Smooth muscle cell (in vitro differentiated cells): ENCODE measurements around the gene PHC3. TPM values are rescaled to one million over a fixed set of nuclear protein-coding genes. Genes with fewer than 3 reads are reported as not detected.
A peak's percentile ranks its signal among the peaks of the same experiment; 100 is the strongest.

Experiments used
- DNase-seq: peaks from one replicate; lab custom pipeline; 2025; ENCODE audit not compliant: unreplicated experiment; lab: John Stamatoyannopoulos, UW
- H2AFZ ChIP-seq: fragments of 200-600 bp; sonication (generic); 2 replicates; pipeline ENCODE4 v1.6.0; 2016; ENCODE audit warnings: antibody characterized with exemption, low read depth, mild to moderate bottlenecking
- H3F3A ChIP-seq: fragments of 200-600 bp; sonication (generic); 2 replicates; pipeline ENCODE4 v1.6.0; 2017; ENCODE audit warnings: antibody characterized with exemption, low read depth
- H3K27ac ChIP-seq: fragments of 200-600 bp; sonication (generic); 2 replicates; pipeline ENCODE4 v1.5.1; 2016; ENCODE audit warnings: low read depth, mild to moderate bottlenecking
- H3K27me3 ChIP-seq: fragments of 200-600 bp; sonication (generic); 2 replicates; pipeline ENCODE4 v1.6.1; 2016; ENCODE audit warnings: low read depth, mild to moderate bottlenecking
- H3K36me3 ChIP-seq: fragments of 200-600 bp; sonication (generic); 2 replicates; pipeline ENCODE4 v1.5.1; 2016; ENCODE audit warnings: low read depth
- H3K4me1 ChIP-seq: fragments of 200-600 bp; sonication (generic); 2 replicates; pipeline ENCODE4 v1.5.1; 2016; ENCODE audit warnings: low read depth
- H3K4me2 ChIP-seq: fragments of 200-600 bp; sonication (generic); 2 replicates; pipeline ENCODE4 v1.6.0; 2016; ENCODE audit warnings: mild to moderate bottlenecking
- H3K4me3 ChIP-seq: fragments of 200-600 bp; sonication (generic); 2 replicates; pipeline ENCODE4 v1.5.1; 2016; ENCODE audit warnings: mild to moderate bottlenecking
- H3K79me2 ChIP-seq: fragments of 200-600 bp; sonication (generic); 2 replicates; pipeline ENCODE4 v1.6.0; 2016; ENCODE audit warnings: low read depth, mild to moderate bottlenecking
- H3K9ac ChIP-seq: fragments of 200-600 bp; sonication (generic); 2 replicates; pipeline ENCODE4 v1.6.0; 2016; ENCODE audit warnings: low read depth
- H3K9me3 ChIP-seq: fragments of 200-600 bp; sonication (generic); replicated peaks from 2 replicates; pipeline ENCODE4 v1.5.1; 2016; ENCODE audit warnings: low read depth
- H4K20me1 ChIP-seq: fragments of 200-600 bp; sonication (generic); 2 replicates; pipeline ENCODE4 v1.6.0; 2016; ENCODE audit warnings: low read depth
- WGBS: methylation state at CpG from one replicate; pipeline ENCODE4 v1.1.7; 2016; ENCODE audit warnings: low lambda C conversion rate; 5-methylcytosine and 5-hydroxymethylcytosine counted together
- polyA plus RNA-seq: library from polyadenylated mRNA; unstranded; fragments of >200 nt; fragmentation: Nextera tagmentation; extraction: Ambion mirVana; gene quantifications from 2 replicates; pipeline ENCODE4 v1.2.1, GENCODE V29; 2016
- total RNA-seq: library from RNA; depleted of rRNA; stranded (reverse); fragments of >200 nt; gene quantifications from 2 replicates; pipeline ENCODE4 v1.2.3, GENCODE V29; 2014
- TF ChIP-seq, protein P1 (sequence below): fragments of 200-600 bp; sonication (generic); IDR thresholded peaks from 2 replicates; pipeline ENCODE4 v1.5.1; 2017; ENCODE audit warnings: borderline replicate concordance, mild to moderate bottlenecking, antibody characterized with exemption; ENCODE audit not compliant: insufficient read depth, poor library complexity, severe bottlenecking

Gene PHC3
- total and polyA plus RNA-seq, 2 experiments from 2014 or later, result 28.8 to 33.1 TPM

DNA sequence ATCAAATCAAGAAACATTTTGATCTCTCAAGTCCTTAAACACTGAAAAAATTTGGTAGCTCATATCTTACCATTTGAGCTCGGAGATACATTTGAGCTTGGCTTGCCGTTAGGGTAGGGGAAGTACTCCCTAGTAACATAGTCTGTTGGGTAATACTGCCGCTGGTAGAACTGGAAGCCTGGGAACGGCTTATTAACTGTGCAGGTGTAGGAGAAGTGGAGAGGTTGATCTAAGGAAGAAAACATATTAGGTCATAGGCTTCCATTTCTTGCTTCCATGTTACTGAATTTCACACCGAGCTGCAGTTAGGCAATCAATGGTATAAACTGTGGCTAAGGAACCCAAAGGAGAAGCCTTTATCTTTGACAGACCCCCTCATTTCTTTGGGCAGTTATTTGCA is 32.5 kb downstream of the PHC3 start:
- Histone ChIP-seq H3K4me3 (no peak overlapping the region), H3K4me2 (no peak overlapping the region), H3K9ac (no peak overlapping the region), H3K36me3 (peaks cover 3% of the 10 kb centered on the region), H4K20me1 (peaks cover 74% of the 10 kb centered on the region), H3K4me1 (no peaks in the 10 kb centered on the region), H3K79me2 (peaks cover 53% of the 10 kb centered on the region), H3F3A (no peaks in the 10 kb centered on the region), H3K27ac (no peak overlapping the region), H3K27me3 (no peaks in the 10 kb centered on the region), H3K9me3 (no peaks in the 10 kb centered on the region), H2AFZ (no peak overlapping the region)
- WGBS, result 98% methylated on average over 5 of the region's 5 CpGs
- TF ChIP-seq, protein P1, sequence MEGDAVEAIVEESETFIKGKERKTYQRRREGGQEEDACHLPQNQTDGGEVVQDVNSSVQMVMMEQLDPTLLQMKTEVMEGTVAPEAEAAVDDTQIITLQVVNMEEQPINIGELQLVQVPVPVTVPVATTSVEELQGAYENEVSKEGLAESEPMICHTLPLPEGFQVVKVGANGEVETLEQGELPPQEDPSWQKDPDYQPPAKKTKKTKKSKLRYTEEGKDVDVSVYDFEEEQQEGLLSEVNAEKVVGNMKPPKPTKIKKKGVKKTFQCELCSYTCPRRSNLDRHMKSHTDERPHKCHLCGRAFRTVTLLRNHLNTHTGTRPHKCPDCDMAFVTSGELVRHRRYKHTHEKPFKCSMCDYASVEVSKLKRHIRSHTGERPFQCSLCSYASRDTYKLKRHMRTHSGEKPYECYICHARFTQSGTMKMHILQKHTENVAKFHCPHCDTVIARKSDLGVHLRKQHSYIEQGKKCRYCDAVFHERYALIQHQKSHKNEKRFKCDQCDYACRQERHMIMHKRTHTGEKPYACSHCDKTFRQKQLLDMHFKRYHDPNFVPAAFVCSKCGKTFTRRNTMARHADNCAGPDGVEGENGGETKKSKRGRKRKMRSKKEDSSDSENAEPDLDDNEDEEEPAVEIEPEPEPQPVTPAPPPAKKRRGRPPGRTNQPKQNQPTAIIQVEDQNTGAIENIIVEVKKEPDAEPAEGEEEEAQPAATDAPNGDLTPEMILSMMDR, result no peak
- no peak for DNase-seq

DNA sequence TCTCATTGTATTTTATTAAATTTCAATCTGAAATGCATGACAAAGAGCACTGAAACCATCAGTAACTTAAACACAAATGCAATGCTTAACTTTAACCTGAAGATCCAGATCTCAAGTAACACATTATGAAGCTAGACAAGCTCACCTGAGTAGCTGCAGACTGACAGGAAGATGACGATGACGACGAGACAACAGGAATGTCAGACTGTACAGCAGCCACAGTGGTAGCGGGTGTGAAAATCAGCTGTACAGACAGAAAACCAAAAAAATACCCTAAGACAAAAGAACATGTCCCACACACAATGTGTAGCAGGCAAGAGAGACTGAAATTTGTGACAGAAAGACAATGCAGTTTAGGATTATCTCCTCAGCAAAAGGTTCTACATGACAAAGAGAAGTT is 36.3 kb downstream of the PHC3 start:
- Histone ChIP-seq H3K4me2 (no peak overlapping the region), H3K27me3 (no peaks in the 10 kb centered on the region), H3K9me3 (no peaks in the 10 kb centered on the region), H3K79me2 (peaks cover 51% of the 10 kb centered on the region), H3K36me3 (peaks cover 3% of the 10 kb centered on the region), H3F3A (no peaks in the 10 kb centered on the region), H3K27ac (peak overlapping the region; percentile 14), H3K4me1 (no peaks in the 10 kb centered on the region), H3K4me3 (no peak overlapping the region), H2AFZ (no peak overlapping the region), H4K20me1 (peaks cover 70% of the 10 kb centered on the region), H3K9ac (no peak overlapping the region)
- no peak for DNase-seq
- 90% methylated on average over 4 of the region's 4 CpGs for WGBS
- TF ChIP-seq, protein P1, result no peak

- no peaks in the 10 kb centered on the region for H3F3A ChIP-seq
- peak overlapping the region; percentile 2 for H3K27ac ChIP-seq
- H3K36me3 ChIP-seq, result peaks cover 3% of the 10 kb centered on the region
- H3K4me1 ChIP-seq, result no peaks in the 10 kb centered on the region
- peaks cover 49% of the 10 kb centered on the region for H3K79me2 ChIP-seq
- peaks cover 62% of the 10 kb centered on the region for H4K20me1 ChIP-seq
- H3K4me3 ChIP-seq, result no peak overlapping the region
- H3K9me3 ChIP-seq, result no peaks in the 10 kb centered on the region
- no peaks in the 10 kb centered on the region for H3K27me3 ChIP-seq
- H2AFZ ChIP-seq, result no peak overlapping the region
- no peak overlapping the region for H3K9ac ChIP-seq
- no peak overlapping the region for H3K4me2 ChIP-seq
- DNase-seq, result no peak
- TF ChIP-seq, protein P1, result no peak
- WGBS, result 97% methylated on average over 3 of the region's 3 CpGs
Measured at GRCh38 chr3:170144437-170144843, 37.1 kb downstream of the PHC3 start.

DNA sequence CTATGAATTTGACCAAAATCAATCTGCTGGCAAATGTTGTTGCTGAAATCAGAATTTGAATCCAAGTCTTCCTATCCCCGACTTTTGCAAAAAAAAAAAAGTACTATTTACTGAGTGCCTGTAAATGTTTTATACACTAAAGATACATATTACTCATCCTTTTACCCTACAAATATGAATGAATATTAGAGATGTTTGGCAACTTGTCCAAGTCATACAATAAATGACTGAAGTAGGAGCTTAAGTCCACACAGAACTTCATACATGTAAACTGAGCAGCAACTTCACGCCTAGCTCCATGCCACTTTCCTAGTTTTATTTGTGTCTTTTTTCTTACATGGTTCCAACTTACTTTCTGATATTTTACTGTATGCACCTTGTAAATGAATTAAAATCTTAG is 39.2 kb downstream of the PHC3 start:
- Histone ChIP-seq H3K4me3 (no peak overlapping the region), H3K27ac (no peak overlapping the region), H3K4me1 (no peaks in the 10 kb centered on the region), H3K4me2 (no peak overlapping the region), H3K27me3 (no peaks in the 10 kb centered on the region), H3F3A (no peaks in the 10 kb centered on the region), H3K9ac (no peak overlapping the region), H2AFZ (no peak overlapping the region), H3K9me3 (no peaks in the 10 kb centered on the region), H3K36me3 (peaks cover 3% of the 10 kb centered on the region), H3K79me2 (peaks cover 35% of the 10 kb centered on the region), H4K20me1 (peaks cover 69% of the 10 kb centered on the region)
- DNase-seq, result no peak
- 97% methylated on average over 2 of the region's 2 CpGs for WGBS
- TF ChIP-seq, protein P1, result no peak
